Neutrophil (primary cell): ENCODE measurements around the gene ENTREP3.

Experiments used
- H3K27ac ChIP-seq: fragments of 200-600 bp; sonication (generic); 2 replicates; pipeline ENCODE4 v1.5.1; 2016; ENCODE audit warnings: mild to moderate bottlenecking, moderate library complexity
- H3K27me3 ChIP-seq: fragments of 200-600 bp; sonication (generic); 2 replicates; pipeline ENCODE4 v1.6.0; 2016; ENCODE audit warnings: mild to moderate bottlenecking
- H3K36me3 ChIP-seq: fragments of 200-600 bp; sonication (generic); 2 replicates; pipeline ENCODE4 v1.5.1; 2017
- H3K4me1 ChIP-seq, 2 experiments: fragments of 200-600 bp in 1 of 2; sonication (generic) in 1 of 2; 1 replicate in 1 of 2; 2 replicates in 1 of 2; pipeline versions ENCODE4 v1.5.1 to v1.6.1; 2013 to 2016; ENCODE audit warnings: low read depth in 1 of 2, low read length in 1 of 2, mild to moderate bottlenecking in 1 of 2, moderate library complexity in 1 of 2; ENCODE audit not compliant: control insufficient read depth in 1 of 2, insufficient read depth in 1 of 2
- H3K4me3 ChIP-seq, 2 experiments: fragments of 200-600 bp in 1 of 2; sonication (generic) in 1 of 2; 1 replicate in 1 of 2; 2 replicates in 1 of 2; pipeline ENCODE4 v1.5.1; 2013 to 2016; ENCODE audit warnings: low read depth in 1 of 2, low read length in 1 of 2, mild to moderate bottlenecking in 1 of 2, moderate library complexity in 1 of 2
- H3K9me3 ChIP-seq: fragments of 200-600 bp; sonication (generic); 2 replicates; pipeline ENCODE4 v1.5.1; 2016
- TF ChIP-seq, protein P1 (sequence below): fragments of 200-600 bp; sonication (generic); IDR thresholded peaks from 2 replicates; pipeline ENCODE4 v1.5.1; 2016; ENCODE audit warnings: antibody characterized with exemption

ENTREP3 gene

DNA sequence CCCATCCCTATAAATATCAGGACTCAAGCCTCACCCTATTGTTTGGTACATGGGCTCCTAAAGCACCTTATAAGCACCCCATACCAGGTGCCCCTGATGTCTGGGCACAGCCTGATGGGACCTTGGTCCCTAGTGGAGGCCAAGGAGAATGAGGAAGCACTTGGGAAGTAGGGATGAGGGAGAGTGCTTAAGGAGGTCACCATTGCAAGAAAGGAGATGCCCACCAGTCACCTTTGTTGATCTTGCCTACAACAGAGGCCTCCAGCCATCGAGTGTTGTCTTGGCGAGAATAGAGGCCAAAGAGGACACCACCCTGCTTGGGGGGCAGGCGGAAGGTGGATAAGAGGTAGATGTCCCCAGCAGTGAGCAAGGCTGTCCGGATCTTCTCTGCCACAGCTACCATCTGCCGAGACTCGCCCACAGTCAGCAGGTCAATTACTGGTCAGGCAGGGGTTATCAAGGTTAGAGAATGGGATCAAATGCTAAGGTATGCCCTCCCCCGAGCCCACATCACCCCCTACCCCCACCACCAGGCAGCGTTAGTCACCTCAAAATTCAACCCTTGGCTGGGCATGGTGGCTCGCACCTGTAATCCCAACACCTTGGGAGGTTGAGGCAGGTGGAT, 49.2 kb downstream of the ENTREP3 start:
- Histone ChIP-seq H3K27me3 (no peaks in the 10 kb centered on the region), H3K4me1 (peaks cover 38 to 43% of the 10 kb centered on the region in 2 experiments), H3K9me3 (no peaks in the 10 kb centered on the region), H3K27ac (no peak overlapping the region), H3K36me3 (no peaks in the 10 kb centered on the region), H3K4me3 (no peak overlapping the region)
- TF ChIP-seq, protein P1, sequence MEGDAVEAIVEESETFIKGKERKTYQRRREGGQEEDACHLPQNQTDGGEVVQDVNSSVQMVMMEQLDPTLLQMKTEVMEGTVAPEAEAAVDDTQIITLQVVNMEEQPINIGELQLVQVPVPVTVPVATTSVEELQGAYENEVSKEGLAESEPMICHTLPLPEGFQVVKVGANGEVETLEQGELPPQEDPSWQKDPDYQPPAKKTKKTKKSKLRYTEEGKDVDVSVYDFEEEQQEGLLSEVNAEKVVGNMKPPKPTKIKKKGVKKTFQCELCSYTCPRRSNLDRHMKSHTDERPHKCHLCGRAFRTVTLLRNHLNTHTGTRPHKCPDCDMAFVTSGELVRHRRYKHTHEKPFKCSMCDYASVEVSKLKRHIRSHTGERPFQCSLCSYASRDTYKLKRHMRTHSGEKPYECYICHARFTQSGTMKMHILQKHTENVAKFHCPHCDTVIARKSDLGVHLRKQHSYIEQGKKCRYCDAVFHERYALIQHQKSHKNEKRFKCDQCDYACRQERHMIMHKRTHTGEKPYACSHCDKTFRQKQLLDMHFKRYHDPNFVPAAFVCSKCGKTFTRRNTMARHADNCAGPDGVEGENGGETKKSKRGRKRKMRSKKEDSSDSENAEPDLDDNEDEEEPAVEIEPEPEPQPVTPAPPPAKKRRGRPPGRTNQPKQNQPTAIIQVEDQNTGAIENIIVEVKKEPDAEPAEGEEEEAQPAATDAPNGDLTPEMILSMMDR: no peak

DNA sequence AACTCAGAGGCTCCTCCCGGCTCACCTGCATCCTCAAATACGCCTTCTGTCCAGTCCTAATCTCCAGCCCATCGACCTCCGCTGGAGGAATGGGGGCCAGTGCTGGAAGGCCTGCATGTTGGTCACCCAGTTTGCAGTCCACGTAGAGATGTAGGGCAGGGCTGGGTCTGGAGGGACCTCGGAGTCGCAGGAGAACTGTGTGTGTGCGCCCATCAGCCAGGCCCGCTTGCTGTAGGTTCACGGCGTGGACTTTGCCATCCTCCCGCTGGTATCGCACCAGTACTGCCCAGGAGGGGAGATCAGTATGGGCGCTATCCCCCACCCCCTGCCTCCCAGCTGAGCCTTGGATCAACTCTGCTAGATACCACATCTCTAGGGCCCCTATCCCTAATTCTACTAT, 50.2 kb downstream of the ENTREP3 start:
- Histone ChIP-seq H3K9me3 (no peaks in the 10 kb centered on the region), H3K27ac (no peak overlapping the region), H3K4me3 (no peak overlapping the region), H3K4me1 (peaks cover 28 to 34% of the 10 kb centered on the region in 2 experiments), H3K36me3 (no peaks in the 10 kb centered on the region), H3K27me3 (no peaks in the 10 kb centered on the region)
- TF ChIP-seq, protein P1: no peak

DNA sequence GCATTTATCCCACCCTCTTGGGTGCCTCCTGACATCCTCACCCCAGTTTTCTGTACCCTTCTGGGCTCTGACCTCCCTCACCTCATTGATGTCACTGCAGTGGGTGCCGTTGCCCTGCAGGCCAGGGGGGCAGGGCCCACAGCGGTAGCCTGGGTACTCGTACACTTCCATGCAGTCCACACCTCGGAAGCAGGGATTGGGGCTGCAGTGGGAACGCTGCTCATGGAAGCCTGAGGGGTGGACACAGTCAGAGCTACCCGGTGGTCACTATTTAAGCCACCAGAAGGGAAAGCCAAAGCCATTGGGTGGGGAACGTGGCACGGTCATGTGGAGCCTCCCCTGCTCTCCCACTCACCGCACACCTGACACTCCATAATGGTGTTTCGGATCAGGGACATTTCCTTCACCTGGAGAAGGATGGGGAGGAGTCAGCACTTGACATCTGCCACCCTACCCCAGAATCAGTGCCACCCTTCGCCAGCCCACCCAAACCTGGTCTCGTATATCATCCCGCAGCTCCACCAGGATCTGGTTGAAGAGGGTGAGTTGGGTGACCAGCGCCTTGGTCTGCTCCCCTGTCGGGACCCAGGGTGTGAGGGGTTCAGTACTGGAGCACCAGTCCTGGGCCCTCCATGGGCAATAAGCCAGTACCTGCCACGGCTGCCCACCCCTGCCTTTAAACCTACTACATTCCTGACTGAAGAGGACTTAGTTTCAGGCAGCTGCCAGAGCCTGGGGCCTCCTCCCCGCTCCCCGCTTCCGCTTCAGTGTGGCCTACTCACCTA, 52.4 kb downstream of the ENTREP3 start:
- TF ChIP-seq, protein P1: no peak
- Histone ChIP-seq H3K27ac (no peak overlapping the region), H3K27me3 (no peaks in the 10 kb centered on the region), H3K36me3 (peaks cover 3% of the 10 kb centered on the region), H3K4me3 (no peak overlapping the region), H3K9me3 (no peaks in the 10 kb centered on the region), H3K4me1 (peaks cover 13% of the 10 kb centered on the region in 2 experiments)

DNA sequence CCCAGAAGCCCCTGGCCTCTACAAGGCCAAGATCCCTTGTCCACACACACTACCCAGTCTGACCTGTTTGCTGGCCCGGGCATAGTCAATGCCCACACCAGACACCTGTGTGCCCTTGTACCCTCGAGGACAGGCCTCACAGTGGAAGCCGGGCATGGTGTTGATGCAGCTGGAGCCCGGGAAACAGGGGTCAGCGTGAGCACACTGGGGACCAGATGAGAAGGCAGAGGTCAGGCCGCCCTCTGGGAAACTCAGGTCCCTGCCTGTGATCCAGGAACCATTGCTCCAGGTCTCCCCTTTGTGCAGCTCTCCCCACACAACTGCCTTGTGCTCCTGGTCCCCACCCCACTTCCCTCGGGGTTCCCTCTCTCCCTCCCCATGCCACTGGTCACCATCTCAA, 53.1 kb downstream of the ENTREP3 start:
- H3K36me3 ChIP-seq: peaks cover 10% of the 10 kb centered on the region
- H3K4me1 ChIP-seq: peaks cover 6% of the 10 kb centered on the region in 2 experiments
- no peak overlapping the region for H3K4me3 ChIP-seq
- no peaks in the 10 kb centered on the region for H3K27me3 ChIP-seq
- TF ChIP-seq, protein P1: no peak
- no peaks in the 10 kb centered on the region for H3K9me3 ChIP-seq
- no peak overlapping the region for H3K27ac ChIP-seq

DNA sequence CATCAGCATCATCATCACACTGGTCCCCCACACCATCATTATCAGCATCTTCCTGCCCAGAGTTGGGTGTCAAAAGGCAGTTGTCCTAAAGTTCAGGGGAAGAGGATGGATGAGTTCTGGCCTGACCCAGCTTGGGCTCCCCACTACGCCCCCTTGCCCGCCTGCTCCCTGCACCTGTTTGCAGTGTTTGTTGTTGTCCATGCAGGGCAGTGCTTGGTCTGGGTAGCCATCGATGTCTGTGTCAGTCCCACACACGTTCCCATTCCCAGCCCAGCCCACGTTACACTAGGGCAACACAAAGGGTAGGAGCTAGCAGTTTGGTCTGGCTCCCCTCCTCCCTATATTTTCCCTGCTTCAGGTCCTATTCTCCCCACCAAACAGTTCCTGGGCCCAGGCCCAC, 54.4 kb downstream of the ENTREP3 start:
- Histone ChIP-seq H3K27ac (no peak overlapping the region), H3K27me3 (peaks cover 2% of the 10 kb centered on the region), H3K36me3 (peaks cover 15% of the 10 kb centered on the region), H3K4me1 (no peaks in the 10 kb centered on the region), H3K4me3 (no peak overlapping the region), H3K9me3 (no peaks in the 10 kb centered on the region)
- TF ChIP-seq, protein P1: no peak
